GM12878 (cell line): ENCODE results near the gene TBL3. TPM values are rescaled to one million over a fixed set of nuclear protein-coding genes. Genes with fewer than 3 reads are reported as not detected.

Experiments used
- ATAC-seq: fragments of 200-7000 bp; cut with Tn5 transposase; 3 replicates; pipeline ENCODE4 v1.9.1; 2020; ENCODE audit warnings: mild to moderate bottlenecking, moderate library complexity
- BruUV-seq: library from RNA; stranded (reverse); fragments of 400-500 nt; replicated peaks from 2 replicates; lab custom pipeline; 2021; lab: Mats Ljungman, UMichigan
- CTCF ChIA-PET: fragments of 300-600 bp; sonication (Branson Sonifier 250); formaldehyde crosslinking; extraction: SDS; loops from one replicate; lab custom pipeline; 2021; ENCODE audit warnings: inconsistent platforms; lab: Yijun Ruan, JAX
- POLR2A ChIA-PET: fragments of 350-600 bp; formaldehyde crosslinking; extraction: SDS; loops from one replicate; lab custom pipeline; 2021; ENCODE audit warnings: inconsistent platforms; lab: Charles Lee
- RAD21 ChIA-PET: fragments of 300-600 bp; sonication (Branson Sonifier 250); formaldehyde crosslinking; loops from one replicate; lab custom pipeline; 2023; ENCODE audit warnings: antibody characterized with exemption; ENCODE audit not compliant: unreplicated experiment; lab: Charles Lee
- SMC1A ChIA-PET: fragments of 300-600 bp; sonication (Branson Sonifier 250); formaldehyde crosslinking; loops from one replicate; lab custom pipeline; 2023; ENCODE audit not compliant: unreplicated experiment, uncharacterized antibody; lab: Charles Lee
- DNase-seq: peaks from one replicate; pipeline ENCODE4 v3.0.0-alpha.2; 2011; ENCODE audit warnings: low read depth, low spot score
- FAIRE-seq: peaks from 3 replicates; lab custom pipeline; 2011; peaks lifted over from hg19 to GRCh38; lab: Jason Lieb, UNC
- H2AFZ ChIP-seq: 2 replicates; pipeline ENCODE4 v1.6.0; 2011; ENCODE audit warnings: low read depth, low read length, control low read depth; ENCODE audit not compliant: control insufficient read depth
- H3K27ac ChIP-seq: 2 replicates; pipeline ENCODE4 v1.5.1; 2011; ENCODE audit warnings: control low read depth; ENCODE audit not compliant: control insufficient read depth, insufficient read depth
- H3K27me3 ChIP-seq, 2 experiments: replicated peaks in 1 of 2; 2 replicates each; pipeline versions ENCODE4 v1.6.0 to v1.6.1; 2011; ENCODE audit warnings: low read length in 1 of 2; ENCODE audit not compliant: control insufficient read depth in 2 of 2, insufficient read depth in 2 of 2
- H3K36me3 ChIP-seq, 2 experiments: 2 replicates each; pipeline ENCODE4 v1.5.1; 2011; ENCODE audit warnings: low read length in 1 of 2; ENCODE audit not compliant: control insufficient read depth in 2 of 2, insufficient read depth in 2 of 2
- H3K4me1 ChIP-seq: 2 replicates; pipeline ENCODE4 v1.6.1; 2011; ENCODE audit warnings: mild to moderate bottlenecking, low read length, moderate library complexity, mixed read lengths; ENCODE audit not compliant: control insufficient read depth, insufficient read depth
- H3K4me2 ChIP-seq: 2 replicates; pipeline ENCODE4 v1.6.0; 2011; ENCODE audit warnings: control low read depth; ENCODE audit not compliant: control insufficient read depth, insufficient read depth
- H3K4me3 ChIP-seq: fragments of 200-600 bp; sonication (generic); 2 replicates; pipeline ENCODE4 v1.5.1; 2016
- H3K79me2 ChIP-seq: 2 replicates; pipeline ENCODE4 v1.6.0; 2011; ENCODE audit warnings: low read length; ENCODE audit not compliant: control insufficient read depth, insufficient read depth
- H3K9ac ChIP-seq: 2 replicates; pipeline ENCODE4 v1.8.0; 2011; ENCODE audit warnings: low read length, control low read depth, mixed read lengths; ENCODE audit not compliant: control insufficient read depth, insufficient read depth
- H3K9me3 ChIP-seq: replicated peaks from 3 replicates; pipeline ENCODE4 v1.5.1; 2011; ENCODE audit warnings: mild to moderate bottlenecking, low read length; ENCODE audit not compliant: control insufficient read depth, insufficient read depth
- H4K20me1 ChIP-seq: 2 replicates; pipeline ENCODE4 v1.6.0; 2011; ENCODE audit not compliant: control insufficient read depth, insufficient read depth
- ATF2 ChIP-seq: IDR thresholded peaks from 2 replicates; pipeline ENCODE4 v1.6.1; 2012; ENCODE audit warnings: low read length, inconsistent platforms
- EED ChIP-seq: sonication (generic); IDR thresholded peaks from 2 replicates; pipeline ENCODE4 v1.6.1; 2016; ENCODE audit warnings: antibody characterized with exemption, low read depth
- EP300 ChIP-seq, 2 experiments: fragments of 150-350 bp in 1 of 2; IDR thresholded peaks; 2 replicates each; pipeline ENCODE4 v1.6.1; 2011 to 2012; ENCODE audit warnings: low read depth in 2 of 2, low read length in 2 of 2, borderline replicate concordance in 1 of 2, improper control_type of control experiment in 1 of 2, inconsistent platforms in 1 of 2; ENCODE audit not compliant: control insufficient read depth in 1 of 2
- GATAD2B ChIP-seq: fragments of 450-650 bp; conservative IDR thresholded peaks from 2 replicates; pipeline ENCODE4 v1.6.1; 2017; ENCODE audit warnings: low read depth, mild to moderate bottlenecking, moderate library complexity
- MEF2A ChIP-seq: IDR thresholded peaks from 2 replicates; pipeline ENCODE4 v1.6.1; 2011; ENCODE audit warnings: low read depth, mild to moderate bottlenecking, low read length, moderate library complexity; ENCODE audit not compliant: insufficient read depth
- NFYA ChIP-seq: IDR thresholded peaks from 2 replicates; pipeline ENCODE4 v1.6.1; 2011; ENCODE audit warnings: low read depth, mild to moderate bottlenecking, low read length, improper control_type of control experiment, borderline replicate concordance
- TCF12 ChIP-seq: IDR thresholded peaks from 2 replicates; pipeline ENCODE4 v1.6.1; 2011; ENCODE audit warnings: low read depth, mild to moderate bottlenecking, low read length
- ZBED1 ChIP-seq: IDR thresholded peaks from 2 replicates; pipeline ENCODE4 v1.6.1; 2016; ENCODE audit warnings: borderline replicate concordance
- ZNF687 ChIP-seq: fragments of 450-650 bp; IDR thresholded peaks from 2 replicates; pipeline ENCODE4 v1.6.1; 2017; ENCODE audit warnings: mild to moderate bottlenecking, moderate library complexity
- WGBS: methylation state at CpG from one replicate; pipeline ENCODE4 v1.1.6; 2016; ENCODE audit warnings: low lambda C conversion rate; ENCODE audit not compliant: insufficient replicate concordance, insufficient coverage; ENCODE audit errors: missing lambda C conversion rate; 5-methylcytosine and 5-hydroxymethylcytosine counted together
- in situ Hi-C: fragments of 300-500 bp; cut with MboI; formaldehyde crosslinking; loops from 9 replicates; pipeline ENCODE4 v1.14.3; 2018; ENCODE audit warnings: mixed read lengths
- intact Hi-C: fragments of 100-400 bp; cut with micrococcal nuclease; formaldehyde crosslinking; loops from one replicate; pipeline ENCODE4 v1.14.2; 2022; ENCODE audit not compliant: unreplicated experiment
- polyA plus RNA-seq, 11 experiments: library from polyadenylated mRNA; depleted of rRNA in 4 of 11; unstranded in 6 of 11; stranded (reverse) in 5 of 11; fragments of >200 nt; fragmentation: Nextera tagmentation in 4 of 11; fragmentation: Illumina TruSeq in 1 of 11; extraction: Ambion mirVana in 4 of 11; extraction: Trizol in 1 of 11; gene quantifications; 1 replicate in 1 of 11; 2 replicates in 10 of 11; pipeline versions ENCODE4 v1.2.1 to v1.2.3, GENCODE V29; 2011 to 2016; ENCODE audit warnings: inconsistent platforms in 2 of 11, missing spikeins in 2 of 11, low read depth in 1 of 11
- total RNA-seq, 4 experiments: library from RNA; depleted of rRNA in 3 of 4; stranded (reverse); fragments of >200 nt in 3 of 4; fragmentation: Illumina TruSeq in 1 of 4; extraction: Trizol in 1 of 4; gene quantifications; 2 replicates each; pipeline versions ENCODE4 v1.2.1 to v1.2.3, GENCODE V29; 2013 to 2021
- TF ChIP-seq, protein P1 (sequence below): fragments of 150-350 bp; IDR thresholded peaks from 2 replicates; pipeline ENCODE4 v1.6.1; 2016; ENCODE audit warnings: low read depth, low read length
- TF ChIP-seq, protein P2 (sequence below): fragments of 450-650 bp; IDR thresholded peaks from 2 replicates; pipeline ENCODE4 v1.6.1; 2014; ENCODE audit warnings: mild to moderate bottlenecking

TBL3 gene
- total and polyA plus RNA-seq, 10 of the 15 experiments (the other 5 are each of a cell fraction or from before 2014, with no cell fraction given), result 1.2 to 101 (median 34.2) TPM

GRCh38 chr16:2030036-2030435 lies 58.2 kb downstream of the TBL3 start (continued):
- TF ChIP-seq, protein P1, sequence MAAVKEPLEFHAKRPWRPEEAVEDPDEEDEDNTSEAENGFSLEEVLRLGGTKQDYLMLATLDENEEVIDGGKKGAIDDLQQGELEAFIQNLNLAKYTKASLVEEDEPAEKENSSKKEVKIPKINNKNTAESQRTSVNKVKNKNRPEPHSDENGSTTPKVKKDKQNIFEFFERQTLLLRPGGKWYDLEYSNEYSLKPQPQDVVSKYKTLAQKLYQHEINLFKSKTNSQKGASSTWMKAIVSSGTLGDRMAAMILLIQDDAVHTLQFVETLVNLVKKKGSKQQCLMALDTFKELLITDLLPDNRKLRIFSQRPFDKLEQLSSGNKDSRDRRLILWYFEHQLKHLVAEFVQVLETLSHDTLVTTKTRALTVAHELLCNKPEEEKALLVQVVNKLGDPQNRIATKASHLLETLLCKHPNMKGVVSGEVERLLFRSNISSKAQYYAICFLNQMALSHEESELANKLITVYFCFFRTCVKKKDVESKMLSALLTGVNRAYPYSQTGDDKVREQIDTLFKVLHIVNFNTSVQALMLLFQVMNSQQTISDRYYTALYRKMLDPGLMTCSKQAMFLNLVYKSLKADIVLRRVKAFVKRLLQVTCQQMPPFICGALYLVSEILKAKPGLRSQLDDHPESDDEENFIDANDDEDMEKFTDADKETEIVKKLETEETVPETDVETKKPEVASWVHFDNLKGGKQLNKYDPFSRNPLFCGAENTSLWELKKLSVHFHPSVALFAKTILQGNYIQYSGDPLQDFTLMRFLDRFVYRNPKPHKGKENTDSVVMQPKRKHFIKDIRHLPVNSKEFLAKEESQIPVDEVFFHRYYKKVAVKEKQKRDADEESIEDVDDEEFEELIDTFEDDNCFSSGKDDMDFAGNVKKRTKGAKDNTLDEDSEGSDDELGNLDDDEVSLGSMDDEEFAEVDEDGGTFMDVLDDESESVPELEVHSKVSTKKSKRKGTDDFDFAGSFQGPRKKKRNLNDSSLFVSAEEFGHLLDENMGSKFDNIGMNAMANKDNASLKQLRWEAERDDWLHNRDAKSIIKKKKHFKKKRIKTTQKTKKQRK, result no peak
- TF ChIP-seq ZBED1, result no peak
- TF ChIP-seq ATF2, result no peak
- TF ChIP-seq NFYA, result no peak

DNA sequence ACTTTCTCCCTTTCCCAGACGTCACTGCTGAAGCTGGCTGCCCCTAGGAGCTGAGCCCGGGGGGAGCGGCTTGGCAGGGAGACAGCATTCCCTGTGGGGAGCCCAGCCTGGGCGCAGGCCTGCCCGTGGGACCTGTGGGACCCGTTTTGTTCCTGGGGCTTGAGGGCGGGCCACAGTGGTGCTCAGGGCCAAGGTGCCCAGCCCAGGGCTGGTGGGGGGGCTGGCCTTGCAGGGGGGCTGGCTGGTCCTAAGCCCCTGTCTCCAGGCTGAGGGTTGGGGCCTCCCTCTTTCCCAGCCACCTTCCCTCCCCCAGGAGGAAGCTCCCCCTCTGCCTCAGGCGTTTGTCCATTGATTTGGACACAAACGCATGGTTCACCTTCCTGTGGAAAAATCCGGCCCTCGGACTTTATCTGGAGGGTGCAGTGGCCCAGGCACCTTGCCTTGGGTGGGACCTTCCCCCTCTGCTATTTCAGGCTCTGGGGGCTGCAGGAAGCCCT lies 59.3 kb downstream of the TBL3 start:
- ChIA-PET POLR2A (no interaction called here), CTCF (no interaction called here), RAD21 (interaction anchor here (1.3 kb wide), 1 partner anchor 109 kb away, joined by 3 read pairs; no protein-coding TSS in a partner anchor), SMC1A (no interaction called here)
- no peaks in the 10 kb centered on the region for H3K36me3 ChIP-seq
- H3K4me2 ChIP-seq, result no peak overlapping the region
- no peak overlapping the region for H3K27ac ChIP-seq
- no peak overlapping the region for H2AFZ ChIP-seq
- no peak for ATAC-seq
- no peaks in the 10 kb centered on the region for H3K9me3 ChIP-seq
- intact Hi-C loops (no loop called here), in situ Hi-C loops (no loop called here)
- 55% methylated on average over 11 of the region's 11 CpGs for WGBS
- DNase-seq, result no peak
- H3K9ac ChIP-seq, result no peak overlapping the region
- no peak for FAIRE-seq
- H3K4me1 ChIP-seq, result no peaks in the 10 kb centered on the region
- no peaks in the 10 kb centered on the region for H3K79me2 ChIP-seq
- H3K27me3 ChIP-seq, result peaks cover 10 to 11% of the 10 kb centered on the region in 2 experiments
- H4K20me1 ChIP-seq, result peaks cover 5% of the 10 kb centered on the region; the same call in 1 of the 2 replicates
- no peak overlapping the region for H3K4me3 ChIP-seq
- BruUV-seq, result no TSS peak
- TF ChIP-seq, protein P2, sequence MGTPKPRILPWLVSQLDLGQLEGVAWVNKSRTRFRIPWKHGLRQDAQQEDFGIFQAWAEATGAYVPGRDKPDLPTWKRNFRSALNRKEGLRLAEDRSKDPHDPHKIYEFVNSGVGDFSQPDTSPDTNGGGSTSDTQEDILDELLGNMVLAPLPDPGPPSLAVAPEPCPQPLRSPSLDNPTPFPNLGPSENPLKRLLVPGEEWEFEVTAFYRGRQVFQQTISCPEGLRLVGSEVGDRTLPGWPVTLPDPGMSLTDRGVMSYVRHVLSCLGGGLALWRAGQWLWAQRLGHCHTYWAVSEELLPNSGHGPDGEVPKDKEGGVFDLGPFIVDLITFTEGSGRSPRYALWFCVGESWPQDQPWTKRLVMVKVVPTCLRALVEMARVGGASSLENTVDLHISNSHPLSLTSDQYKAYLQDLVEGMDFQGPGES, result no peak
- TF ChIP-seq TCF12, result no peak
- TF ChIP-seq GATAD2B, result no peak
- no peak for TF ChIP-seq MEF2A
- TF ChIP-seq ZNF687, result no peak
- no peak for TF ChIP-seq EED
- no peak for TF ChIP-seq EP300 (IDR thresholded peaks at IDR 0.05; ENCODE audit: borderline replicate concordance in 1 of 2, control insufficient read depth in 1 of 2, low read depth in 2 of 2, low read length in 2 of 2)
